Fibroblast of skin of right quadriceps (primary cell): ENCODE results near the gene CARMIL3.
"Not testable (repeated sequence)": the region's sequence is repeated elsewhere in the genome, so short reads cannot be mapped to it uniquely, and the experiment has no call there.

Source experiments
- DNase-seq: peaks from one replicate; pipeline ENCODE4 v3.0.0-alpha.2; 2013

Gene CARMIL3

GRCh38 chr14:24095271-24096068, 43.7 kb downstream of the CARMIL3 start:
- peak; percentile 53 for DNase-seq

- no peak for DNase-seq
These were observed 44.9 kb downstream of the CARMIL3 start for GRCh38 chr14:24096545-24097181.

- no peak for DNase-seq
These were observed 46.6 kb downstream of the CARMIL3 start for GRCh38 chr14:24098229-24098926.

GRCh38 chr14:24098927-24099813, 47.4 kb downstream of the CARMIL3 start:
- no peak for DNase-seq

- no peak for DNase-seq
These were observed 48.6 kb downstream of the CARMIL3 start for GRCh38 chr14:24100197-24100981.

- DNase-seq, result no peak
These were observed 49.2 kb downstream of the CARMIL3 start for GRCh38 chr14:24100982-24101494.

- no peak for DNase-seq
These were observed 50.7 kb downstream of the CARMIL3 start for GRCh38 chr14:24102357-24103048.

- DNase-seq, result no peak
These were observed 51.6 kb downstream of the CARMIL3 start for GRCh38 chr14:24103451-24103850.

- not testable (repeated sequence) for DNase-seq
These were observed 53.9 kb downstream of the CARMIL3 start for GRCh38 chr14:24105609-24106239.

GRCh38 chr14:24106672-24107271, 55.0 kb downstream of the CARMIL3 start:
- no peak for DNase-seq

GRCh38 chr14:24108336-24108874, 56.6 kb downstream of the CARMIL3 start:
- no peak for DNase-seq

GRCh38 chr14:24110060-24110459, 58.3 kb downstream of the CARMIL3 start:
- no peak for DNase-seq

- no peak for DNase-seq
These were observed 58.7 kb downstream of the CARMIL3 start for GRCh38 chr14:24110523-24110922.

- DNase-seq, result no peak
These were observed 61.6 kb downstream of the CARMIL3 start for GRCh38 chr14:24113379-24113800.

GRCh38 chr14:24113801-24114531, 62.2 kb downstream of the CARMIL3 start:
- peak; percentile 88 for DNase-seq

GRCh38 chr14:24114532-24115421, 63.0 kb downstream of the CARMIL3 start, which contains the start of the genes DCAF11 and NRL:
Gene DCAF11 (plus strand): TSS chr14:24114777. CDS start chr14:24115595, 818 bp downstream.
Gene NRL (minus strand): TSS chr14:24114949. CDS start chr14:24082848, 32,101 bp downstream.
- DNase-seq, result peak; percentile 100

- no peak for DNase-seq
These were observed 63.8 kb downstream of the CARMIL3 start for GRCh38 chr14:24115422-24116127.
